Measurements from ENCODE around the gene C1R. TPM values are rescaled to one million over a fixed set of nuclear protein-coding genes. Genes with fewer than 3 reads are reported as not detected.

Gene C1R
- total RNA-seq, 1 experiment from 2014 or later: 1.3 TPM

DNA sequence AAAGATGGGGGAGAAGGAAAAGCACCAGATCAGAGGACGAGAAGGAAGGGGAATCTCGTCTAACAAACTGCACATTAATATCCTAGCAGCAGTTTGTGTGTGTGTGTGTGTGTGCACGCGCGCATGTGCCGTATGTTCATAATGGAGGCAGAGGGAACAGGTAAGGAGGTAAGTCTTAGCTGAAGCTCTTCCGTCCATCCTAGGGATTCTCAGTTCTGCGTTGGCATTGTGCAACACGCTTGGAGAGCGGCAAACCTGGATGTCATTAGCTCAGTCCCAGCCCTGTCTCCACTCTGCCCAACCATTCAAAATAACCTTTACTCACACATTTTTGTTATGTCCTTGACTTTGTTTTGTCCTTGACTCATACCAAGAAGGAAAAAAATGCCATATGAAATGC lies 1.6 kb upstream of the C1R start:
- in situ Hi-C loops (cut with HindIII; ENCODE audit: low pct_unique_long_range_greater_than_20kb, low sequenced_read_pairs): no loop called here
- CTCF ChIA-PET: interaction anchor here (0.6 kb wide), 1 partner anchor 126 kb away, joined by 4 read pairs; no protein-coding TSS in a partner anchor

GRCh38 chr12:7093486-7093885 lies 1.2 kb upstream of the C1R start:
- POLR2A ChIA-PET: no interaction called here
- no peaks in the 10 kb centered on the region for H3K36me3 ChIP-seq (ENCODE audit: control insufficient read depth, insufficient read depth, low read length)
- intact Hi-C loops (cut with micrococcal nuclease; ENCODE audit: unreplicated experiment) (no loop called here), in situ Hi-C loops (cut with HindIII; ENCODE audit: low pct_unique_long_range_greater_than_20kb, low sequenced_read_pairs) (no loop called here)
- CTCF ChIA-PET: no interaction called here
- H3K9me3 ChIP-seq (ENCODE audit: control insufficient read depth, insufficient read depth, low read depth, low read length): no peaks in the 10 kb centered on the region
- H3K27me3 ChIP-seq (ENCODE audit: control insufficient read depth, insufficient read depth, low read length): no peaks in the 10 kb centered on the region
- H3K4me1 ChIP-seq (ENCODE audit: control insufficient read depth, insufficient read depth, low read length): no peaks in the 10 kb centered on the region
- TF ChIP-seq SIN3A (IDR thresholded peaks at IDR 0.05; ENCODE audit: borderline replicate concordance, insufficient read depth, low read depth, low read length) (no peak), POLR2AphosphoS5 (IDR thresholded peaks at IDR 0.05; ENCODE audit: low read depth, low read length) (no peak)
- no TSS peak for BruUV-seq (replicated peaks)
- ATAC-seq (no peak), DNase-seq (ENCODE audit: low read depth, low spot score) (no peak)
- H3K4me3 ChIP-seq (ENCODE audit: low read depth in 2 of 2, low read length in 2 of 2): no peak overlapping the region
- no peak overlapping the region for H3K27ac ChIP-seq (ENCODE audit: low read length)

More for the DNA sequence above, 1.6 kb upstream of the C1R start:
- TF ChIP-seq CTCF (IDR thresholded peaks at IDR 0.05) (no peak), SIN3A (IDR thresholded peaks at IDR 0.05; ENCODE audit: borderline replicate concordance, insufficient read depth, low read depth, low read length) (no peak), POLR2AphosphoS5 (IDR thresholded peaks at IDR 0.05; ENCODE audit: low read depth, low read length) (no peak)
- TF ChIP-seq, protein P1, sequence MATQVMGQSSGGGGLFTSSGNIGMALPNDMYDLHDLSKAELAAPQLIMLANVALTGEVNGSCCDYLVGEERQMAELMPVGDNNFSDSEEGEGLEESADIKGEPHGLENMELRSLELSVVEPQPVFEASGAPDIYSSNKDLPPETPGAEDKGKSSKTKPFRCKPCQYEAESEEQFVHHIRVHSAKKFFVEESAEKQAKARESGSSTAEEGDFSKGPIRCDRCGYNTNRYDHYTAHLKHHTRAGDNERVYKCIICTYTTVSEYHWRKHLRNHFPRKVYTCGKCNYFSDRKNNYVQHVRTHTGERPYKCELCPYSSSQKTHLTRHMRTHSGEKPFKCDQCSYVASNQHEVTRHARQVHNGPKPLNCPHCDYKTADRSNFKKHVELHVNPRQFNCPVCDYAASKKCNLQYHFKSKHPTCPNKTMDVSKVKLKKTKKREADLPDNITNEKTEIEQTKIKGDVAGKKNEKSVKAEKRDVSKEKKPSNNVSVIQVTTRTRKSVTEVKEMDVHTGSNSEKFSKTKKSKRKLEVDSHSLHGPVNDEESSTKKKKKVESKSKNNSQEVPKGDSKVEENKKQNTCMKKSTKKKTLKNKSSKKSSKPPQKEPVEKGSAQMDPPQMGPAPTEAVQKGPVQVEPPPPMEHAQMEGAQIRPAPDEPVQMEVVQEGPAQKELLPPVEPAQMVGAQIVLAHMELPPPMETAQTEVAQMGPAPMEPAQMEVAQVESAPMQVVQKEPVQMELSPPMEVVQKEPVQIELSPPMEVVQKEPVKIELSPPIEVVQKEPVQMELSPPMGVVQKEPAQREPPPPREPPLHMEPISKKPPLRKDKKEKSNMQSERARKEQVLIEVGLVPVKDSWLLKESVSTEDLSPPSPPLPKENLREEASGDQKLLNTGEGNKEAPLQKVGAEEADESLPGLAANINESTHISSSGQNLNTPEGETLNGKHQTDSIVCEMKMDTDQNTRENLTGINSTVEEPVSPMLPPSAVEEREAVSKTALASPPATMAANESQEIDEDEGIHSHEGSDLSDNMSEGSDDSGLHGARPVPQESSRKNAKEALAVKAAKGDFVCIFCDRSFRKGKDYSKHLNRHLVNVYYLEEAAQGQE (IDR thresholded peaks at IDR 0.05; ENCODE audit: insufficient read depth in 1 of 2, low read depth in 2 of 2, low read length in 1 of 2): no peak
- H3K36me3 ChIP-seq (ENCODE audit: control insufficient read depth, insufficient read depth, low read length): no peaks in the 10 kb centered on the region
- no peaks in the 10 kb centered on the region for H3K27me3 ChIP-seq (ENCODE audit: control insufficient read depth, insufficient read depth, low read length)
- H3K9me3 ChIP-seq (ENCODE audit: control insufficient read depth, insufficient read depth, low read depth, low read length): no peaks in the 10 kb centered on the region
- POLR2A ChIA-PET: no interaction called here
- ATAC-seq (no peak), DNase-seq (ENCODE audit: low read depth, low spot score) (no peak)
- no peak overlapping the region for H3K4me3 ChIP-seq (ENCODE audit: low read depth in 2 of 2, low read length in 2 of 2)
- no peaks in the 10 kb centered on the region for H3K4me1 ChIP-seq (ENCODE audit: control insufficient read depth, insufficient read depth, low read length)
- H3K27ac ChIP-seq (ENCODE audit: low read length): no peak overlapping the region
- no TSS peak for BruUV-seq (replicated peaks)
- intact Hi-C loops (cut with micrococcal nuclease; ENCODE audit: unreplicated experiment): no loop called here

- in situ Hi-C loops (cut with HindIII; ENCODE audit: low pct_unique_long_range_greater_than_20kb, low sequenced_read_pairs): no loop called here
- TF ChIP-seq POLR2AphosphoS5 (IDR thresholded peaks at IDR 0.05; ENCODE audit: low read depth, low read length) (no peak), TCF7L2 (IDR thresholded peaks at IDR 0.05; ENCODE audit: low read depth, low read length) (no peak)
- TF ChIP-seq, protein P1 (IDR thresholded peaks at IDR 0.05; ENCODE audit: insufficient read depth in 1 of 2, low read depth in 2 of 2, low read length in 1 of 2): no peak
- no peak overlapping the region for H3K4me3 ChIP-seq (ENCODE audit: low read depth in 2 of 2, low read length in 2 of 2)
- no peaks in the 10 kb centered on the region for H3K27me3 ChIP-seq (ENCODE audit: control insufficient read depth, insufficient read depth, low read length)
- DNase-seq (ENCODE audit: low read depth, low spot score) (no peak), ATAC-seq (no peak)
- intact Hi-C loops (cut with micrococcal nuclease; ENCODE audit: unreplicated experiment): no loop called here
- ChIA-PET CTCF (interaction anchor here (0.8 kb wide), 1 partner anchor 16 kb away, joined by 3 read pairs; the partner anchor contains the start of gene C1RL), POLR2A (no interaction called here)
- H3K27ac ChIP-seq (ENCODE audit: low read length): no peak overlapping the region
- H3K36me3 ChIP-seq (ENCODE audit: control insufficient read depth, insufficient read depth, low read length): no peaks in the 10 kb centered on the region
- no peaks in the 10 kb centered on the region for H3K4me1 ChIP-seq (ENCODE audit: control insufficient read depth, insufficient read depth, low read length)
- no peaks in the 10 kb centered on the region for H3K9me3 ChIP-seq (ENCODE audit: control insufficient read depth, insufficient read depth, low read depth, low read length)
- no TSS peak for BruUV-seq (replicated peaks)
Observed at GRCh38 chr12:7092986-7093460, 778 bp upstream of the C1R start.

Measured in Panc1 (cell line).